OCI-LY1 (cell line): ENCODE measurements around the gene ART3.

Experiments used
- EZH2 ChIP-seq: fragments of 200-600 bp; sonication (generic), shearing (Covaris generic); IDR thresholded peaks from 2 replicates; pipeline ENCODE4 v1.8.0; 2017; ENCODE audit warnings: borderline replicate concordance, mixed run types, mild to moderate bottlenecking, antibody characterized with exemption, low read length, moderate library complexity, mixed read lengths
- TF ChIP-seq, protein P1 (sequence below): fragments of 200-600 bp; sonication (generic), shearing (Covaris generic); IDR thresholded peaks from 2 replicates; pipeline ENCODE4 v1.5.1; 2017; ENCODE audit warnings: mild to moderate bottlenecking, antibody characterized with exemption, low read length, moderate library complexity, mixed read lengths

DNA sequence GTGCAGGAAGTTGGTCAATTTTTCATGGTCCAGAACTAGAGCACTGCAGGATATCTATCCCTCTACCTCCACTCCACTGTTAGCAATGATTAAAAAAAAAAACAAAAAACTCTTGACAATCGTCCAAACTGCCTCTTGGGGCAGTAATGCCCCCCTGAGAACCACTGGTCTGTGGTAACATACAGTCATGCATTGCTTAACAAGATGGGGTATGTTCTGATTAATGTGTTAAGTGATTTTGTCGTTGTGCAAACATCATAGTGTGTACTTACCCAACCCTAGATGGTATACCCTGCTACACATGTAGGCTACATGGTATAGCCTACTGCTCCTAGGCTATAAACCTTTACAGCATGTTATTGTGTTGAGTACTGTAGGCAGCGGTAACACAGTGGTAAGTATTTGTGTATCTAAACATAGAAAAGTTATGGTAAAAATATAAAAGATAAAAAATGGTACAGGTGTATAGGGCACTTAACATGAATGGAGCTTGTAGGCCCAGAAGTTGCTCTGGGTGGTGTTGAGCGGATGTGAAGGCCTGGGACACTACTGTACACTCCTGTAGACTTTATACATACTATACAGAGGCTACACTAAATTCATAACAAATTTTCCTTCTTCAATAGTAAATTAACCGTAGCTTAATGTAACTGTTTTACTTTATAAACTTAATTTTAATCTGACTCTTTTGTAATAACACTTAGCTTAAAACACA is 34.1 kb downstream of the ART3 start:
- TF ChIP-seq, protein P1, sequence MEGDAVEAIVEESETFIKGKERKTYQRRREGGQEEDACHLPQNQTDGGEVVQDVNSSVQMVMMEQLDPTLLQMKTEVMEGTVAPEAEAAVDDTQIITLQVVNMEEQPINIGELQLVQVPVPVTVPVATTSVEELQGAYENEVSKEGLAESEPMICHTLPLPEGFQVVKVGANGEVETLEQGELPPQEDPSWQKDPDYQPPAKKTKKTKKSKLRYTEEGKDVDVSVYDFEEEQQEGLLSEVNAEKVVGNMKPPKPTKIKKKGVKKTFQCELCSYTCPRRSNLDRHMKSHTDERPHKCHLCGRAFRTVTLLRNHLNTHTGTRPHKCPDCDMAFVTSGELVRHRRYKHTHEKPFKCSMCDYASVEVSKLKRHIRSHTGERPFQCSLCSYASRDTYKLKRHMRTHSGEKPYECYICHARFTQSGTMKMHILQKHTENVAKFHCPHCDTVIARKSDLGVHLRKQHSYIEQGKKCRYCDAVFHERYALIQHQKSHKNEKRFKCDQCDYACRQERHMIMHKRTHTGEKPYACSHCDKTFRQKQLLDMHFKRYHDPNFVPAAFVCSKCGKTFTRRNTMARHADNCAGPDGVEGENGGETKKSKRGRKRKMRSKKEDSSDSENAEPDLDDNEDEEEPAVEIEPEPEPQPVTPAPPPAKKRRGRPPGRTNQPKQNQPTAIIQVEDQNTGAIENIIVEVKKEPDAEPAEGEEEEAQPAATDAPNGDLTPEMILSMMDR = peak; percentile 42; the same call in 1 of the 2 replicates
- TF ChIP-seq EZH2 = no peak
